Muscle of leg (tissue), 11 donors: ENCODE measurements around the gene OPHN1. TPM values are rescaled to one million over a fixed set of nuclear protein-coding genes. Genes with fewer than 3 reads are reported as not detected.
A peak's percentile ranks its signal among the peaks of the same experiment; 100 is the strongest.
"Not testable (repeated sequence)": the region's sequence is repeated elsewhere in the genome, so short reads cannot be mapped to it uniquely, and the experiment has no call there.

Experiments
- DNase-seq: peaks from one replicate; pipeline ENCODE4 v3.0.0; 2013
- H3K27ac ChIP-seq: one replicate; pipeline ENCODE4 v1.5.1; 2013; ENCODE audit warnings: mild to moderate bottlenecking, low read length, control low read depth
- H3K27me3 ChIP-seq: one replicate; pipeline ENCODE4 v1.6.1; 2013; ENCODE audit warnings: low read length; ENCODE audit not compliant: control insufficient read depth, insufficient read depth
- H3K36me3 ChIP-seq: one replicate; pipeline ENCODE4 v1.6.1; 2013; ENCODE audit warnings: low read length; ENCODE audit not compliant: control insufficient read depth, insufficient read depth
- H3K4me1 ChIP-seq: one replicate; pipeline ENCODE4 v1.6.1; 2013; ENCODE audit warnings: low read length; ENCODE audit not compliant: control insufficient read depth, insufficient read depth
- H3K4me3 ChIP-seq: one replicate; pipeline ENCODE4 v1.5.1; 2013; ENCODE audit warnings: low read length, control low read depth
- H3K9me3 ChIP-seq: replicated peaks from 2 replicates; pipeline ENCODE4 v1.6.1; 2013; ENCODE audit warnings: low read depth, low read length; ENCODE audit not compliant: control insufficient read depth
- WGBS: methylation state at CpG from one replicate; pipeline ENCODE4 v1.1.5; 2013; ENCODE audit warnings: missing lambda C conversion rate; ENCODE audit not compliant: insufficient coverage; 5-methylcytosine and 5-hydroxymethylcytosine counted together
- polyA plus RNA-seq, 8 donors: library from polyadenylated mRNA; unstranded; fragments of 120-200 nt; gene quantifications; one replicate each; pipeline versions ENCODE4 v1.2.1 to v1.2.3, GENCODE V29; 2013; ENCODE audit warnings: inconsistent platforms in 1 of 8, low replicate concordance in 1 of 8; ENCODE audit not compliant: insufficient read length in 8 of 8, insufficient read depth in 1 of 8
- total RNA-seq: library from RNA; stranded (reverse); fragments of 120-200 nt; gene quantifications from one replicate; pipeline ENCODE4 v1.2.4, GENCODE V29; 2013

The OPHN1 gene
- total and polyA plus RNA-seq, 9 donors = 9.2 to 15.7 (median 14.8) TPM

DNA sequence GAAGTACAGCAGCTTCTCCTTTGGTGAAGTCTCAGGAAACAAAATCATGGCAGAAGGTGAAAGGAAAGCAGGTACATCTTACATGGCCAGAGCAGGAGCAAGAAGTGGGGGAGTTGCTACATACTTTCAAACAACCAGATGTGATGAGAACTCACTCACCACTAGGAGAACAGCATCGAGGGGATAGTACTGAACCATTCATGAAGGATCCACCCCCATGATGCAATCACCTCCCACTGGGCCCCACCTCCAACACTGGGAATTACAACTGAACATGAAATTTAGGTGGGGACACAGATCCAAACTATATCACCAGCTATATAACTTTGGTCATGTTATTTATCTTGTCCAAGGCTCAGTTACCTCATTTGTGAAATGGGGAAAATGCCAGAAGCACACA, 159.4 kb downstream of the OPHN1 start:
- Histone ChIP-seq H3K27me3 (no peaks in the 10 kb centered on the region), H3K4me3 (no peak overlapping the region), H3K9me3 (no peaks in the 10 kb centered on the region), H3K27ac (no peak overlapping the region), H3K4me1 (no peaks in the 10 kb centered on the region), H3K36me3 (no peaks in the 10 kb centered on the region)
- WGBS = no CpG with 5 or more reads among the region's 1 CpG
- no peak for DNase-seq

DNA sequence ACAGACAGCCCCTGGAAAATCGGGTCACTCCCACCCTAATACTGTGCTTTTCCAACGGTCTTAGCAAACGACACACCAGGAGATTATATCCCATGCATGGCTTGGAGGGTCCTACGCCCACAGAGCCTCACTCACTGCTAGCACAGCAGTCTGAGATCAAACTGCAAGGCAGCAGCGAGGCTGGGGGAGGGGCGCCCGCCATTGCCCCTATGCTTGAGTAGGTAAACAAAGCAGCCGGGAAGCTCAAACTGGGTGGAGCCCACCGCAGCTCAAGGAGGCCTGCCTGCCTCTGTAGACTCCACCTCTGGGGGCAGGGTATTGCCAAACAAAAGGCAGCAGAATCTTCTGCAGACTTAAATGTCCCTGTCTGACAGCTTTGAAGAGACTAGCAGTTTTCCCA, 168.5 kb downstream of the OPHN1 start:
- H3K4me1 ChIP-seq, H3K27me3 ChIP-seq, H3K9me3 ChIP-seq, H3K27ac ChIP-seq, DNase-seq, H3K36me3 ChIP-seq, H3K4me3 ChIP-seq: not testable (repeated sequence)
- 65% methylated on average over 3 of the region's 9 CpGs for WGBS

DNA sequence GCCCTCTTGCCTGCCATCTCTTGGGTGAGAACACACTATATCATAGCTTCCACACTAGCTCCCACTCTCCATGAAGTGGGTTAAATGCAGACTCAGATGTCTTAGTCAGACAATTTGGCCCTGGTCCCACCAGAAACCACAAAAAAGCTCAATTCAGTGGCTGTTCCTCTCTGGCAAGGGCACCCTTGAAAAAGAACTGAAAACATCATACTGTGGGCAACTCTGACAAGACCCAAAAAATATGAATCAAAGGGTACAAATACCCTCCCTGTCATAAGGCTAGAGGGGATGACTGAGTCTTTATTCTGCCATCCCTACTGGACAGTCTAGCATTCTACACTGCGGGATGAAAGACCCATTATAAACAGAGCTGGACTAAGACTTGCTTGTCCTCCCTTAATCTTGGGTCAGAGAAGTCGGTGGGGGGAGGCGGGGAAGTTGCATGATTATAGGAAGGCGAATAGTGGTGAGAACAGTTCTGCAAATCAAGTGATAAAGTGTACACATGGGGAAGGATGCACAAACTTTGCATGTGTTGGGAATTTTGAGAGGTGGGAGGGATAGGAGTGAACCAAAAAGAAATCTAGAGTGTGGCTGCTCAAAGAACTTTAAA, 172.1 kb downstream of the OPHN1 start:
- H3K4me3 ChIP-seq = no peak overlapping the region
- no peaks in the 10 kb centered on the region for H3K36me3 ChIP-seq
- H3K9me3 ChIP-seq = no peaks in the 10 kb centered on the region
- H3K27ac ChIP-seq = no peak overlapping the region
- peak; percentile 11 for DNase-seq
- no peaks in the 10 kb centered on the region for H3K4me1 ChIP-seq
- peaks cover 2% of the 10 kb centered on the region for H3K27me3 ChIP-seq
- WGBS = 72% methylated on average over 3 of the region's 4 CpGs

DNA sequence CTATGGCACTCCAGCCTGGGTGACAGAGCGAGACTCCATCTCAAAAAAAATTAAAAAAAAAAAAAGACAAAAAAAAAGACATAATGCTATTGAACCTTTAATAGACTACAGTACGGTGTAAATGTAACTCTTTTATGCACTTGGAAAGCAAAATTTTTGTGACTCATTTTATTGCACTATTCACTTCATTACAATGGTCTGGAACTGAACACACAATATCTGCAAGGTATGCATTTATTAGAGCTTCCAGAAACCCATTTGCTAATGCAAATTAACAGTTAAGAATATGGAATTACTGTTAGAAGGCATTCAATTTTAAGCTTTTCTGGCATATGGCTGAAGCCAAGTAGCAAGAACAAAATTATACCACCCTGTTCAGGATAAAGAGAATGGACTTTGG, 176.3 kb downstream of the OPHN1 start:
- Histone ChIP-seq H3K9me3 (no peaks in the 10 kb centered on the region), H3K4me3 (no peak overlapping the region), H3K36me3 (no peaks in the 10 kb centered on the region), H3K4me1 (no peaks in the 10 kb centered on the region), H3K27me3 (peaks cover 6% of the 10 kb centered on the region), H3K27ac (no peak overlapping the region)
- no peak for DNase-seq
- no CpG with 5 or more reads among the region's 2 CpGs for WGBS

DNA sequence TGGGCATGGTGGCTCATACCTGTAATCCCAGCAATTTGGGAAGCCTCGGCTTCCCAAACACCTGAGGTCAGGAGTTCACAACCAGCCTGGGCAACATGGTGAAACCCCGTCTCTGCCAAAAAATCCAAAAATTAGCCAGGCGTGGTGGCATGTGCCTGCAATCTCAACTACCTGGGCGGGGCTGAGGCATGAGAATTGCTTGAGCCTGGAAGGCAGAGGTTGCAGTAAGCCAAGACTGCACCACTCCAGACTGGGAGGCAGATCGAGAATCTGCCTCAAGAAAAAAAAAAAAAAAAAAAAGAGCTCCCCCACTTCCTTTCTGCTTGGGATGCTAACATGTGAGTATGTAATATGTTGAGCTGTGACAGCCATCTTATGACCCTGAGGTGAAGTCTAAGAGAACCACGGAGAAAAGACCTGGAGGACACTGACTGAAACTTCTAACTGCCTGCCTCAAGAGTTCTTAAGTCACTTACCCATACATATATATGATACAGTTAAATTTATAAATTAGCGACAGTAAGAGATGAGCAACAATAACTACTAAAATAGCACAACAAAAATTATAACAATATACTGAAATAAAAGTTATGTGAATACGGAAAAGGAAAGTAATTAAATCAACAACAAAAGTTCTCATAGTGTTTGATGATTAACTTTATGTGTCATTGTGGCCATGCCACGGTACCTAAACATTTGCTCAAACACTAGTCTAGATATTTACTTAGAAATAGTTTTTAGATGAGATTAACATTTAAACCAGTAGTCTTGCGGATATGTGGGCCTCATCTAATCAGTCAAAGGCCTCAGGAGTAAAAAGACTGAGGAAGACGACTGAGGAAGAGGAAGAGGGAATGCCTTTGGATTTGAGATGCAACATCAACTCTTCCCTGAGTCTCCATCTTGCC, 178.3 kb downstream of the OPHN1 start:
- Histone ChIP-seq H3K4me1 (no peaks in the 10 kb centered on the region), H3K27ac (no peak overlapping the region), H3K4me3 (no peak overlapping the region), H3K36me3 (no peaks in the 10 kb centered on the region), H3K9me3 (no peaks in the 10 kb centered on the region), H3K27me3 (peaks cover 4% of the 10 kb centered on the region)
- no peak for DNase-seq
- 62% methylated on average over 4 of the region's 11 CpGs for WGBS

DNA sequence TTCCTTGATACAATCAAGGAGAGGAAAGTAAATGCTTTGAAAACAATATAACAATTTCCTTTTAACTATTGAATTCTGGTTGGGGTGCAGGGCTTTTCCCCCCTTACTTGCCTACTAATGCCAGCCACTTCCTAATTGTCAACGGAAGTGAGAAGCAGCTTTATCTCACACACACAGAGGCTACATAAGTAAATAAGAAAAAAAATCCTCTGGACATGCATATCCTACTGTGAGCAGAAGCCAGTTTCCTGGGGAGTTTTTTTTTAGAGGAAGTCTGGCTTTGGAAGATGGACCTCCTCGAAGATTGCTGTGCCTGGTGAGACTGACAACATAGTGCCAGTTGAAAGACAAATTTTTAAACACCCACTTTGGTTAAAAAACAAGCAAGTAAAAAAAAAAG, 180.6 kb downstream of the OPHN1 start:
- Histone ChIP-seq H3K4me1 (peaks cover 8% of the 10 kb centered on the region), H3K9me3 (no peaks in the 10 kb centered on the region), H3K4me3 (no peak overlapping the region), H3K27ac (no peak overlapping the region), H3K36me3 (no peaks in the 10 kb centered on the region), H3K27me3 (peaks cover 4% of the 10 kb centered on the region)
- no peak for DNase-seq
- no CpG with 5 or more reads among the region's 2 CpGs for WGBS

DNA sequence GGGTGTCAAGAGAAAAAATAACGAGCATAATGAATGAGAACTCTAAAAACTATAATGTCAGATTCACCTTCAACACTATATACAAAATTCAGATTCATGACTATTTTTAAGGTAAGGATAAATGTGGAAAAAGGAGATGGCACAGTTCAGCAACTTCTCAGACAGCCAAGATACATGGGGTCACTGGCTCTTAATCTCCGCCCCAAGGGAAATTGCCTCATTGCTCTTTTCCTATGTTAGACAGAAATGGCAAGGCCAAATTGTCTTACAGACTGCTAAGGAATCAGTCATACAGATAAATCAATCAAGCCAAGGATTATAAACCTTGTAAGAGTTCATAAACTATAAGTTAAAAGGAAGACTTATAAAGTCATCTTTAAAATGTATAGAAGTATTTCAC, 183.4 kb downstream of the OPHN1 start:
- Histone ChIP-seq H3K9me3 (no peaks in the 10 kb centered on the region), H3K4me1 (peaks cover 8% of the 10 kb centered on the region), H3K27ac (peak overlapping the region; percentile 62), H3K27me3 (peaks cover 4% of the 10 kb centered on the region), H3K36me3 (no peaks in the 10 kb centered on the region), H3K4me3 (no peak overlapping the region)
- WGBS = no CpG with 5 or more reads among the region's 2 CpGs
- DNase-seq = peak; percentile 44

DNA sequence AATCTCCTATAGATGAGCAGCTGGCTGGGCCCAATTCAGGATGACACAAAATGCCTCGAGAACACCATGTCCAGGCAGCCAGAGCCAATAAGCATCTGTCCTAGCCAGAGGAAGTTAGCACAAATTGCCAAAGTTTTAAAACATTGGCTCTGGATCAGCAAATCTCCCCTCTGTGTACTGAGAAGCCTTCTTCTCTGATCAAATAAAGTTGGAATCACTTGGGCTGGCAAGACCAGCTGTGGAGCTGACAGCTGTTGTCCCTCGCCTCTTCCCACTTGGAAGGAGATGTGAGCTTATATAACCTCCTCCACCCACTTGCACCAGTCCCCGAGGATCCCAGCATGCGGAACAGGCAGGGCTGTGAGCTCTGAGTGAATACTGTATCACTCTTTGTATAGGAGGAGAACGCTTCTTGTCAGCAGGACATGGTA, 183.9 kb downstream of the OPHN1 start:
- Histone ChIP-seq H3K4me1 (peaks cover 8% of the 10 kb centered on the region), H3K4me3 (no peak overlapping the region), H3K27me3 (peaks cover 1% of the 10 kb centered on the region), H3K27ac (peak overlapping the region; percentile 62), H3K9me3 (no peaks in the 10 kb centered on the region), H3K36me3 (no peaks in the 10 kb centered on the region)
- 36% methylated on average over 1 of the region's 5 CpGs for WGBS
- peak; percentile 91 for DNase-seq

DNA sequence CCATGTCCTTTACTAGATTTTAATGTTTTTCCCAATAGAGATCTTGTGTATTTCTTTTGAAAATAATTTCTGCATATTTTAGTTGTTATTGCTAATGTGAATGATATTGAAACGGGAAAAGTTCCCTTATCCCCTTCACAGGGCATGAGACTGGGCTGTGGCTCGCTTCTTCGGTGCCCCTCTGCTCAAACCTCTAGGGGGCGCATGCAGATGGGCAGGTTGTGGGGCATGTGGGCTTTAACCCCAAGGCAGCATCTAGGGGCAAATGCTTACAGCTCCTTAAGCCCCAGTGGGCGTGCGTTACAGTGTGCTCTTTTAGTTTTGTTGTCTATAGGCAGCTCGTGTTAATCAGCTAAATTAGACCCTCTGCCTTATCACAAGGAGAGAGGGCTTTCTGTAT, 194.7 kb downstream of the OPHN1 start:
- DNase-seq = no peak
- Histone ChIP-seq H3K9me3 (no peaks in the 10 kb centered on the region), H3K27ac (no peak overlapping the region), H3K36me3 (peaks cover 2% of the 10 kb centered on the region), H3K27me3 (peaks cover 4% of the 10 kb centered on the region), H3K4me1 (no peaks in the 10 kb centered on the region), H3K4me3 (no peak overlapping the region)
- WGBS = 62% methylated on average over 3 of the region's 7 CpGs

DNA sequence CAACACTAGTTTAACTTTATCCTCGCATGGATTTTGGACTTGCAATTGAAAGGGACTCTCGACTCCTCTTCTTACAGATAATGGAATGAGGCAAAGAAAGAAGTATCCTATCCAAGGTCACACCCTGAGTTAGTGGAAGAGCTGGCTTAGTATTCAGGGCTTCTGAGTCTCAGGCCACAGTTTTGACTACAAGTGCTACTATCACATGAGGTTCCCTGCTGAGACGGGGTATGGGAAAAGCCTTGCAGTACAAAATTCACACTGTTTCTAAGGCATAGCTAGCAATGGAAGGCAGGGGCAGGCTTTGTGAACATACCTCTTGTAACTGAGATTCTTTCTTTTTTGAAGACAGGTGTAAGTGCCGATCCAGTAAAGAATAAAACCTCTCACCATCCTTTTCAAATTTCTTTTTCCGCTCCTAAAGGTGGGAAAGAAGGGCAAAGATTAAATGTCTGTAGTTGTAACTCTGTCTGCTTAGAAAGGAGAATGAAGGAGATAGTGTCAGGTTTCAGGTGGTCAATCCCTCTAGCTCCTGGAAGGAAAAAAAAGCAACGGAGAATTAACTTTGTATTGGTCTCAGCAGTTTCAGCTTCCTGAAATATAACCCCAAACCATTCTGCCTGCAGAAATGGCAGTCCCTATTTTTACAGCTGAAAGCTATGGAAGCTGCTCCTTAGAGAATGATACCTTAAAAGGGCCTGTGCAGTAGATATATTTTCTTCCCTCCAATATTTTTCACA, 199.0 kb downstream of the OPHN1 start:
- Histone ChIP-seq H3K4me3 (no peak overlapping the region), H3K9me3 (no peaks in the 10 kb centered on the region), H3K36me3 (peaks cover 2% of the 10 kb centered on the region), H3K27ac (no peak overlapping the region), H3K27me3 (peaks cover 4% of the 10 kb centered on the region), H3K4me1 (no peaks in the 10 kb centered on the region)
- WGBS = no CpG with 5 or more reads among the region's 6 CpGs
- DNase-seq = no peak
